GM21529 (cell line): ENCODE measurements around the gene RAD1.

Experiments used
- ATAC-seq: cut with Tn5 transposase; IDR thresholded peaks from one replicate; pipeline ENCODE4 v1.9.1; 2021; ENCODE audit not compliant: unreplicated experiment

Gene RAD1

DNA sequence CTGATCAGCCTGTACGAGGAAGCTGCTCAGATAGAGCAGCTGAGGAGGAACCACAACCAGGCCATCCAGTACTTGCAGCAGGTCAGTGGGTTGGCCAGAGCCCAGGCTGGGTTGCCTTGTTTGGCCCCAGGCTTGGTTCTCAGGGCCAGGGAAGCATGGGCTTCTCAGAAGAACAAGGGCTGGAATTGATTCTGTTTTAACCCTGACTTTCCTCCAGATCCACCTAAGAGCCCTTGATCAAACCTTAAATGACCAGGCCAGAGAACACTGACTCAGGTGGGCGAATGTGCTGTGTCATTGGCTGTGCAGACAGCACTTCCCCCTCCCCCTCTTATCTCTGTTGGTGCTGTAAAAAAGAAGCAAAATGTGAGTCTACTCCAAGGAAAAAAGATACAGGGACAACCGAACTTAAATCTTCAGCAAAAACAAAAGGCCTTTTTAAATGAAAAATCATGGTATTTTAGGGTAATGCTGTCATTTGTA is 48.3 kb downstream of the RAD1 start:
- no peak for ATAC-seq

- no peak for ATAC-seq
Measured at GRCh38 chr5:34865091-34865490, 50.2 kb downstream of the RAD1 start.

- no peak for ATAC-seq
Measured at GRCh38 chr5:34863946-34864345, 51.4 kb downstream of the RAD1 start.

DNA sequence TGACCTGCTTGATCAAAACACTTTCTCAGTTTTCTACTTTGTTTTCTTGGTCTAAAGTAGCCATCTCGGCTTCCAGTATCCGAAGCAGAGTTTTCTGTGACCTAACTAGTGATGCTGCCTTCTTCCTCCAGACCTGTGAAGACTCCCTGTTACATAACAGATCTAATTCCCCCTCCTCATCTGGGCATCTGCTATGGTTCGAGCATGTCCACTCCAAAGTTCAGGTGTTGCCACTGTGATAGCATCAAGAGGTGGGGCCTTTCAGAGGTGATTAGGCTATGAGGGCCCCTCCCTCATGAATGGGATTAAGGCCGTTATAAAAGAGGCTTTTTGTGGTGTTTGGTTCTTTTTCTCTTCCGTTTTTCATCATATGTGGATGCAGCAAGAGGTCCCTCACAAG is 56.1 kb downstream of the RAD1 start:
- no peak for ATAC-seq

- ATAC-seq = no peak
Measured at GRCh38 chr5:34858790-34859189, 56.5 kb downstream of the RAD1 start.

- ATAC-seq = no peak
Measured at GRCh38 chr5:34857894-34858293, 57.4 kb downstream of the RAD1 start.

- ATAC-seq = no peak
Measured at GRCh38 chr5:34857161-34857560, 58.1 kb downstream of the RAD1 start.
